GM12873 (cell line): ENCODE data around the gene HUS1.

ENCODE experiments used
- CTCF ChIP-seq: IDR thresholded peaks from 2 replicates; pipeline ENCODE4 v1.5.1; 2012; ENCODE audit warnings: low read depth, mild to moderate bottlenecking, moderate library complexity, low read length, control low read depth; ENCODE audit not compliant: insufficient read depth; ENCODE audit errors: missing control alignments

HUS1 gene

DNA sequence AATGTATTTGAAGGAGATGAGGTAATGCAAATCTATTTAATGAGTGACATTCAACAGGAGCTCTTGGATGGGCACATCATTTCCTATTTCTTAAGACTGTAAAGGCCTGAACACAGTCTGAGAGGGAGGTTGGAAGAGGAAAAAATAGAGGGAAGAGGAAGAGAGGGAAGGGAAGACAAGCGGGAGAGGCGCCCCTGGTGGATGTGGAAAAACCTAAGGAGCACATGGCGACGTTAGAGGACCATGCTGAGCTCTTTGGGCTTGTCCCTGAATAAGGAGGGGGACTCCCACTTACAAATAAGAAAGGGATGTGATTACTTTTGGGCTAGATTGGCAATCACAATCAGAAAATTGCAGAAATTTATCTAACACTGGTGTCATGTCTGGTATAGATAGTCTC is 29.8 kb upstream of the HUS1 start:
- TF ChIP-seq CTCF = no peak

GRCh38 chr7:48006866-48007265 is 27.5 kb upstream of the HUS1 start:
- no peak for TF ChIP-seq CTCF

DNA sequence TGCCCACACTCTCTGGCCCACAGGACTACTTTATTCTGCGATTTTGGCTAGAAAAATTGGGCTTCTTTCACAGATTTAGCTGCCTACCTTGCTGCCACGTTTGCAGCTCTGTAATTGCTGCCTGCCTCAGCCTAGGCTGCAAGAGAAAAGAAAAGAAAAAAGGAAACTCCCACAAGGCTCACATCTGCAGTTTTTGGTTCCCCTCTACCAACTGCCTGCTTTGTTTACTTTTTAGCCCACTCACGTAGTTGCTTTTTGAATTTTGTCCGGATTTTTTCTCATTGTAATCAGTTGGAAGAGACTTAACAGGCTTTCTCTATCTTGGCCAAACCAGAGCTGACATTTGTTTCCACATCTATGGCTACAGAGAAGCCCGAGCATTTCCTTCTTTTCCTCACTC is 25.2 kb upstream of the HUS1 start:
- no peak for TF ChIP-seq CTCF

- TF ChIP-seq CTCF = no peak
Measured at GRCh38 chr7:48004032-48004431, 24.6 kb upstream of the HUS1 start.

DNA sequence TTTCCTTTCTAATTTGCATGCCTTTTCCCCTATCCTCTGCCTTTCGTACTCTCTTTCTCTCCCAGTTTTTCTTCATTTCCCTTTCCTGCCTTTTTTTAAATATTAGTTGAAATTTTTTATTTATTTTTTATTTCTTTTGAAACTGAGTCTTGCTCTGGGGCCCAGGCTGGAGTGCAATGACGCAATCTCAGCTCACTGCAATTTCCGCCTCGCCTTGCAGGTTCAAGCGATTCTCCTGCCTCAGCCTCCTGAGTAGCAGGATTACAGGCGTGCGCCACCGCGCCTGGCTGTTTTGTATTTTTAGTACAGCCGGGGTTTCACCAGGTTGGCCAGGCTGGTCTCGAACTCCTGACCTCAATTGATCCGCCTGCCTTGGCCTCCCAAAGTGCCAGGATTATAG is 20.0 kb upstream of the HUS1 start:
- no peak for TF ChIP-seq CTCF

- TF ChIP-seq CTCF = no peak
Measured at GRCh38 chr7:47992446-47992845, 13.0 kb upstream of the HUS1 start.

DNA sequence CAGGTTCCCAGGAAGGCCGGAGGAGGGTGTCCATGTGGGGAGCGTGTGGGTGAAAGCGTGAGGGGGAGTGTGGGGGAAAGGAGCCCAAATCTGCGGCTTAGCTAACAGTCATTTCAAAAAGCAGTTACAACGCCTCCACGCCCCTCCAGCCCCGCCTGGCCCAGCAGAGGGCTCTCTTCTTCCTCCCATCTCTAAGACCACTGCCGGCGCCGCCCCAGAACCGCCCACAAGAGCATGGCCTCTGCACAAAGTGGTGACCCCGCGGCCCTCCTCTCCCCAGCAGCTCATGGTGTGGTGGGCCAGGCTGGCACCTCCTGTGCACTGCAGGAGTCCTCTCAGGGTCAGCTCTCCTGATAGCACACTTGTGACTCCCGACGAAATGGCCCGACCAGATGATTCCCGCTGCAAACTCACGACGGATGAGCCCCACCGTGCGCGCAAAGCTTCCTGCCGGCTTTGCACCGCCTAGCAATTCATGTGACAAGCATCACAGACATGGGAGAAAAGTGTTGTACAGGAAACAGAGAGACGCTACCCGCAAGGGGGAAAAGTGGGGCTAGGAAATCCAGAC is 12.4 kb upstream of the HUS1 start:
- TF ChIP-seq CTCF = peak; percentile 78
